Skin epidermis (tissue), 12 donors: ENCODE results near the gene HHATL.

Source experiments
- H3K27ac ChIP-seq, 21 experiments: fragments of 200-600 bp; sonication (generic) in 11 of 21; one replicate each; pipeline ENCODE4 v1.5.0; 2020; ENCODE audit warnings: mild to moderate bottlenecking in 3 of 21, inconsistent platforms in 2 of 21, moderate library complexity in 2 of 21
- H3K4me3 ChIP-seq, 7 experiments: fragments of 200-600 bp; sonication (generic) in 2 of 7; one replicate each; pipeline ENCODE4 v1.5.0; 2020; ENCODE audit warnings: inconsistent platforms in 2 of 7, mild to moderate bottlenecking in 2 of 7, moderate library complexity in 1 of 7

The HHATL gene

GRCh38 chr3:42658091-42658770 lies 44.4 kb downstream of the HHATL start:
- Histone ChIP-seq H3K4me3 (no peak overlapping the region), H3K27ac (peak overlapping the region in 1 of 21 experiments; percentile 30)

- H3K27ac ChIP-seq: no peak overlapping the region
- H3K4me3 ChIP-seq: no peak overlapping the region
Measured at GRCh38 chr3:42657675-42658074, 44.9 kb downstream of the HHATL start.

GRCh38 chr3:42656680-42657610 lies 45.7 kb downstream of the HHATL start:
- H3K4me3 ChIP-seq: no peak overlapping the region
- H3K27ac ChIP-seq: peak overlapping the region in 7 of 21 experiments; percentile 22 to 98 (median 93)

GRCh38 chr3:42655980-42656679 lies 46.5 kb downstream of the HHATL start:
- Histone ChIP-seq H3K4me3 (no peak overlapping the region), H3K27ac (peak overlapping the region in 10 of 21 experiments; percentile 22 to 98 (median 92))

GRCh38 chr3:42655331-42655888 lies 47.2 kb downstream of the HHATL start:
- peak overlapping the region; percentile 46 to 92 (median 76) for H3K4me3 ChIP-seq
- H3K27ac ChIP-seq: peak overlapping the region in 18 of 21 experiments; percentile 81 to 98 (median 89)

- Histone ChIP-seq H3K27ac (peak overlapping the region; percentile 76 to 98 (median 88)), H3K4me3 (peak overlapping the region; percentile 46 to 92 (median 76))
Measured at GRCh38 chr3:42654331-42655201, 48.0 kb downstream of the HHATL start.

GRCh38 chr3:42653560-42654330 lies 48.9 kb downstream of the HHATL start, which contains the start of gene ZBTB47:
Gene ZBTB47, plus strand, starts transcription at chr3:42653697. Its CDS starts 4,659 bp downstream, at chr3:42658356.
- peak within 1 kb of the TSS; percentile 76 to 98 (median 88) for H3K27ac ChIP-seq
- peak within 1 kb of the TSS; percentile 46 to 92 (median 76) for H3K4me3 ChIP-seq

- Histone ChIP-seq H3K4me3 (peak overlapping the region; percentile 46 to 92 (median 76)), H3K27ac (peak overlapping the region in 20 of 21 experiments; percentile 77 to 98 (median 88))
Measured at GRCh38 chr3:42653303-42653559, 49.4 kb downstream of the HHATL start.

GRCh38 chr3:42652611-42653302 lies 49.8 kb downstream of the HHATL start:
- peak overlapping the region in 6 of 7 experiments; percentile 46 to 92 (median 76) for H3K4me3 ChIP-seq
- H3K27ac ChIP-seq: peak overlapping the region in 20 of 21 experiments; percentile 36 to 98 (median 88)

GRCh38 chr3:42652251-42652610 lies 50.4 kb downstream of the HHATL start:
- Histone ChIP-seq H3K27ac (peak overlapping the region in 15 of 21 experiments; percentile 22 to 98 (median 88)), H3K4me3 (peak overlapping the region in 1 of 7 experiments; percentile 78)

GRCh38 chr3:42651248-42652091 lies 51.1 kb downstream of the HHATL start:
- peak overlapping the region in 12 of 21 experiments; percentile 22 to 98 (median 88) for H3K27ac ChIP-seq
- no peak overlapping the region for H3K4me3 ChIP-seq

GRCh38 chr3:42649783-42650182 lies 52.8 kb downstream of the HHATL start:
- Histone ChIP-seq H3K4me3 (no peak overlapping the region), H3K27ac (peak overlapping the region in 2 of 21 experiments; percentile 5 to 27)

- no peak overlapping the region for H3K27ac ChIP-seq
Measured at GRCh38 chr3:42649006-42649405, 53.6 kb downstream of the HHATL start.

GRCh38 chr3:42647821-42648459 lies 54.7 kb downstream of the HHATL start:
- Histone ChIP-seq H3K4me3 (no peak overlapping the region), H3K27ac (peak overlapping the region in 2 of 21 experiments; percentile 2 to 49)

More at GRCh38 chr3:42649006-42649405, 53.6 kb downstream of the HHATL start:
- no peak overlapping the region for H3K4me3 ChIP-seq
